ENCODE results near the gene SHROOM4.
A peak's percentile ranks its signal among the peaks of the same experiment; 100 is the strongest.

SHROOM4 gene

DNA sequence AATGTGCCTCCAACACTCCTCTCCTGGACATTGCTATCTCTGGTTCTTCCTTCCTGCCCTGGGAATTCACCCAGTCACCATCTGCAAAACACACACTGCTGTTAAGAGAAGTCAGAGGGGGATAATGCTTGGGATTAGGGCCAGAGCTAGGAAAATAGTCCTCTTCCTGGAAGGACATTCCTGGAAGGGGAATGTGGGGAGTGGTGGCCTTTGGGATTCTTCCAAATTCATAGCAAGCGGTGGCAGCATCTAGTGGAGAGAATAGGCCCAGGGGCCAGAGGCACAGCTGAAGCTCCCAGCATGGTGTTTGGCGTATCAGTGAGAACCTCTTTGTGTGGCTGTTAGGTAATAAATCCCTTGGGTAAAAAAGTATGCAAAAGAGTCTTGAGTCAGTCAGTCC is 34.3 kb downstream of the SHROOM4 start:
- DNase-seq: no peak

DNA sequence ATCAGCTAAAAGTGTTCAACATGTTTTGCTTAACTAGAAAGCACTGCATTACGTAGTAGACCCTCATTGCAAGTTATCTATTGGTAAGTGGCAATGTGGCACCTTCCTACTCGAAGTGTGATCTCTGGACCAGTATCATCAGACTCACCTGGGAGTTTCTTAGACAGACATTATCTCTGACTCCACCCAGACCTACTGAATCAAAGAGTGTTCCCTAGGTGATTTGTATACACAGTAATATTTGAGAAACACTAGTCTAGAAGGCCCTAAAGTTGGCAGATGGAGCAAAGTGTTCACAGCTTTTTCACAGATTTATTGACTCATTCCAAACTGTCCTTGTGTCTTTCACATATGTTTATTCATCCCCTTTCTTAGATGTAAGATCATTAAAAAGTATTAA is 35.7 kb downstream of the SHROOM4 start:
- no peak for DNase-seq

DNA sequence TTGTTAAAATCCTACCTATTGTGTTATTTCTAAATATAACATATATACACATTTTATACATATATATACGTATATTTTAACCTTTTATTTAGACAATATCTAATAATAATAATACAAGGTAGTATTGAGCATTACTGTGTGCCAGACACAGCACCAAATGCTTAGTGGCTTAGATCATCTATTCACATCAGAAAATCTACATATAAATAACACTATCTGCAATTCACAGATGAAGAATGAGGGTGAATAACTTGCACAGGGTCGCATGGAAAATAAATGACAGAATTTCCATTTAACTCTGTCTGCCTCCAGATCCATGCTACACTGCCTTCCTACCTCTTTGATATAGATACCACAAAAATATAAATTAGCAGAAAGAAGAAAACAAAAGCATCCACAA is 37.7 kb downstream of the SHROOM4 start:
- DNase-seq: no peak

DNA sequence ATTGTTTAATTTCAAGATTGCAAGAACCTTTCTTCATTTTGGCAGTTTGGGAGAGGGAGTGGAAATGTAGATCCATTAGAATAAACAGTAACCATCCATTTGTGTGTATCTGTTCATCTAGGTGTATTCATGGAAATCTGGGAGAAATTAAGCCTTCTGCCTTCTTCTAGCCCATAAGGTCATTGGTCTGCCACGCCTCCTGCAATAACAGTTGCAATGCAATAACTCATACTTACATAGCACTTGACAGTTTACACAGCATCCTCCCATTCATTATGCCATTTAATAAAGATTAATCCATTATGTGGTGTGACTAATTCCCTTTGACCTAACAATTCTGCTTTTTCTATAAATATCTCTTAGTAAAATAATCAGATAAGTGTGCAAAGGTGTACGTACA is 42.6 kb downstream of the SHROOM4 start:
- DNase-seq: no peak

DNA sequence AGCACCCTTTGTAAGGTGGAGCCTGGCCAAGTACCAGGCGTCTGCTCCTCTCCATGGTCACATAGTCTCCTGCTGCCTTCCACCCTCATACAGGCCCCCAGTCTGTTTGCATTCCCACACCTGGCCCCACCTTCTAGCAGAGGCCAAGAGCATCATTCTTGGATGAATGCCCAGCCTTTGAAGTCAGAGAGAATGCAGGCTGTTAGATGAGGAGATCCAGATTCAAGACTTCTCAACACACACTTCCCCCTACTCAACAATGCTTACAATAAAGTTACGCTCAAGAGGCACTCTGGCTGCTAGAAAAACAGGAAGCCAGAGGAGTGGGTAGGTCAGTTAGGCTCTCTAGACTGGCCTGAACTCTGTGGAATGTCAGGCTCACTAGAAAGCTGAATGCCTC is 43.3 kb downstream of the SHROOM4 start:
- DNase-seq: no peak

DNA sequence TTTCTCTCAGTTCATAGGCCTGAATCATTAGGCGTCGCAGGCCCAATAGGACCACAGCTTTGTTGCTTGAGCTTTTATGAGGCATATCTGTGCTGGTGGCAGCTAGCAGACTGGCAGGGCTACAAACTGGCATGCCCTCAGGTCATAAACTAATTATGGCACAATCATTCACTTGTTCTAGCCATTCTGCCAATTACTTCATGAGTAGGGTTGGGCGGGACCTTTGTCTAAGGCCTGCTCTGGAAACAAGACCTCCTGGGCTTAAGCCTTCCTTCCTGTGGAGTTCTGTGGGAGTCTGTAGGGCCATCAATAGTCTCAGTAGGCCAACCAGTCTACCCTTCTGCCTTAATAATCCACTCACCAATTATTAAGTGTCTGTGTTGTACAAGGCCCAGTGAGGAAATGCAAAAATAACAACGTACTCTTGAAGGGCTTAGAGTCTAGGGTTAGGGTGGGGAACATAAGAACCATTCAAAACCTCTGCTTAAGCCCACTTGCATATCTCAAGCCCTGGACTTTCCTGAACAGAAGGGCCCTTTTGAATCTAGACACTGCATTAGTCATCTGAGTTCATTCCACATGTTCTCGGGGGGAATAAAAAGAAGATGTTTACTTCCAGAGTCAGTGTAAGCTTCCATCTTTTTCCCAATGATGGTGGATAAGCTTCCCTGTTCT is 44.5 kb downstream of the SHROOM4 start:
- DNase-seq: no peak

DNA sequence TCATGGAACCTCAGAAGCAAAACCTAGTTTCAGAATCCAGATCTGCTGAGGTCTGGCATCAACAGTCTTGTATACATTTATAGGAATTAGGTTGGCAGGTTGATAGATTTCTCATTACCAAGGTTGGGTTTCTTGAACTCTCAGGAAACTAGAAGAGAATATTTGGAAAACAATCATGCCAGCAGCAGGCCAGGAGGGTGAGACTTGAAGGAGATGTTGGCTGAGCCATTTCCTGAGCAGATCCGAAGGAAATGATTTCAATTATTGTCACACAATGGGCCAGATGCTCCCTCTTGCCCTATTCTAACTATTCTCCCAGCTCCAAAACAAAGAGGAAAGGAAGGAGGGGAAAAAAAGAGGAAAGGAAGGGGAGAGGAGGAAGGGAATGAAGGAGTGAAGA is 45.2 kb downstream of the SHROOM4 start:
- DNase-seq: no peak

DNA sequence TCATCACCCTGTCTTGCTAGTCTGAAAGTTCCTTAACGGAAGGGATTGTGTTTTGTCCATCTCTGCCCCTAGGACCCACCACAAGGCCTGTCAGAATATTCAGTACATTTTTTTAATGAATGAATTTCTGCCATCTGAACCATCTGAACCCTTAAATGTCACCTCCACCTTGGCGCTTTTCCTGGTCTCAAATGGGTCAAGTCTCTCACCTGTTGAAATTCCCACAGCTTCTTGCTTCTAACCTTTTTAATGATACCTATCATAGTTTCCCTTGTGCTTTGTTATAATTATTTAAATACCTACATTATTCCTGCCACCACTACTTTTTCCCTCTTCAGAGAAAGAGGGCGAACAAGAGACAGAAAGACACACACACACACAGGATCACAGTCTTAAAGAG is 48.0 kb downstream of the SHROOM4 start:
- no peak for DNase-seq

DNA sequence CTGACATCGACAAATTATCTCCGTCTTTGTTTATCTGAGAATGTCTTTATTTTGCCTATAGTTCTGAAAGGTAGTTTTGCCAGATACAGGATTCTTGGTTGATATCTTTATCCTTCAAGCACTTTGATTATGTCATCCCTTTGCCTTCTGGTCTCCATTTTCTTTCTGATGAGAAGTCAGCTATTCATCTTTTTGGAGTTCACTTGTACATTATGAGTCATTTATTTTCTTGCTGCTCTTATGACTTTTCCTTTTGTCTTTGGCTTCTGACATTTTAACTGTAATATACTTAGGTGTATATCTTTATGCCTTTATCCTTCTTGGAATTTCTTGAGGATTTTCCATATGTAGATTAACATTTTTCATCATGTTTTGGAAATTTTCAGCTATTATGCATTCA is 51.4 kb downstream of the SHROOM4 start:
- no peak for DNase-seq

DNA sequence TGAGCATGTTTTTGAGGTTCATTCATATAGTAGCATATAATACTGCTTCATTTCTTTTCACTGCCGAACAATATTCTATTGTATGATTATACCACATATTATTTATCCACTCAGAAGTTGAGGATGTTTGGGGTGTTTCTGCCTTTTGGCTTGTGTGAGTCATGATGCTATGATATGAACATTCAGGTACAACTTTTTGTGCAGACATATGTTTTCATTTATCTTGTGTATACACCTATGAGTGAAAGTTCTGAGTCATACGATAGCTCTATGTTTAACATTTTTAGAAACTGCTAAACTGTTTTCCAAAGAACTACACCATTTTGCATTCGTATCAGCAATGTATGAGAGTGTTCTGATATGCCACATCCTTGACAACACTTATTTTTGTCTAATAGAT is 57.7 kb downstream of the SHROOM4 start:
- no peak for DNase-seq

DNA sequence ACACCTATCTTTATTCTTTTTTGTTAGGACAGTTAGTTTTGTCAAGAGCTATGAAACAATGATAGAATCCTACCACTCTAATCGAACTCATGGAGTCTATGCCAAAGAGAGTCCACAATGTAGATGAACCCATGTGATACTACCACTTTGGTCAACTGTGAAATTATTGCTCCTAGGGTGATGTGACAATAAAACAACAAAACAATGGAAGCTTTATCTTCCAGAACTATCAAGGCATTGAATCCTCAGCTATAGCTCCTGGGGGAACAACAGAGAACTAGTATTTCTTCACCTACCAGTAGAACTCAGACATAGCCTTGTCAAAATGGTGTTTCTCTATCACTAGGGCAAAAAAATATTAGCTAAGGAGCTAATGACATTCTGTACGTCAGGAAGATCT is 62.9 kb downstream of the SHROOM4 start:
- no peak for DNase-seq

DNA sequence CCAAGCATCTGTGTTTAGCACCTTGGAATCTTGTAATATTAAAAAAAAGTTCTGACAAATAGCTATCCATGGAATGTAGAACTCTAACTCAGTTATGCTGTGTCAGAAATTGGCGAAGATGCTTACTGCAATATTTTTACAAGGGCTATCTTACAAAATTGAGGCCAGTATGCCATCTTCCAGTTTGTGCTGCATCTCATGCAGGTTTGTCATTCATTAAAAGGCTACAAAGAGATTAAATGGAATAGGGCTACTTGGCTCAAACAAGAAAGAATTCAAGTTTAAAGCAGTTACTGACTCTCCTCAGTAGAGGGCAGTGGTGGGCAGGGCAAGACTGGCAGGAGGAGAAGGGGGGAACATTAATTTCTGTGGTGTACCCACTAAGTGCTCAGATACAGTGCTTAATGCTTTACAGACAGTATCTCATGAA is 66.5 kb downstream of the SHROOM4 start:
- peak; percentile 53 for DNase-seq

DNA sequence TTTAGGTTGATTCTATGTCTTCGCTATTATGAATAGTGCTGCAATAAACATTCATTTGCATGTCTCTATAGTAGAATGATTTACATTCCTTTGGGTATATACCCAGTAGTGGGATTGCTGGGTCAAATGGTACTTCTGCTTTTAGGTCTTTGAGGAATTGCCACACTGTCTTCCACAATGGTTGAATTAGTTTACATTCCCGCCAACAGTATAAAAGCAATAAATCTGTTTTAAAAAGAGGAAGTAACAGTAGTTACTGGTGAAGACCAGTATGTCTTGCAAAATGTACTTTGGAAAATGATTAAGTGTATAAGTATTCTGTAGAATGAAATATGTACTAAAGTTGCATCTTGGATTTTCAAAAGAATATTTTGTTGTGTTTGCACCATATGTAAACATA is 77.3 kb downstream of the SHROOM4 start:
- DNase-seq: peak; percentile 57

DNA sequence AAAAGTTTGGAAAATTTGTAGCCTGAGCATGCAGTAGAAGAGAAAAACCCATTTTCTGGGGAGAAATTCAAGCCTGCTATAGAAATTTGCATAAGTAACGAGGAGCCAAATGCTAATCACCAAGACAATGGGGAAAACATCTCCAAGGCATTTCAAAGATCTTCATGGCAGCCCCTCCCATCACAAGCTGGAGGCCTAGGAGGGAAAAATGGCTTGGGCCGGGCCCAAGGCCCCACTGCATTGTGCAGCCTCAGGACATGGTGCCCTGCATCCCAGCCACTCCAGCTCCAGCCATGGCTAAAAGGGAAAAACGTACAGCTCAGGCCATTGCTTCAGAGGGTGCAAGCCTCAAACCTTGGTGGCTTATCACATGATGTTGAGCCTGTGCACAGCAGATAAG is 87.7 kb downstream of the SHROOM4 start:
- DNase-seq: no peak

DNA sequence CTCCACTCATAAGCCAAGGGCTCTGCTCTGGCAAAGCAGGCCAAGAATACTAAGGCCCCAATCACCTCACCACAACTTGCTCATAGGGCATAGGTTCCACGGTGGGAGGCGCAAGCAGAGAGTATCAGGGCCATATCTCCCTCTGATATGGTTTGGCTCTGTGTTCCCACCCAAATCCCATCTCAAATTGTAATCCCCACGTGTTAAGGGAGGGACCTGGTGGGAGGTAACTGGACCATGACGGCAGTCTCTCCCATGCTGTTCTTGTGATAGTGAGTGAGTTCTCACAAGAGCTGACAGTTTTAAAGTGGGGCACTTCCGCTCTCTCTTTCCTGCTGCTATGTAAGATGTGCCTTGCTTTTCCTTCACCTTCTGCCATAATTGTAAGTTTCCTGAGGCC is 88.7 kb downstream of the SHROOM4 start:
- no peak for DNase-seq

DNA sequence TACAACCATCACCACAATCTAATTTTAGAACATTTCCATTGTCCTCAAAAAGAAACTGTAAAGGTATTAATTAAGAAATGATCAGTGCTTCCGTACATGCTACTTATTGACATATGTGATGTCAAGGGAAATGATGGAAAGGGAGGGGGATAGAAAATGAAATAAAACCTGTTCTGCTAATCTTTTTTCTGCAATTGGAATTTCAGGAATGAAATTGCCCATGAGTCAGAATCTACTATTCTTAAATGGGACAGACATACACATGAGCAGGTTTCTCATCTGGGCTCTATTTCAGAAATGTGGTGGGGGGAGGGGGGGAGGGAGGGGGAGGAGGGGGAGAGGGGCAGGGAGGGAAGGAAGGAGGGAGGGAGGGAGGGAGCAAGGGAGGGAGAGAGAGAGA is 91.0 kb downstream of the SHROOM4 start:
- DNase-seq: no peak

DNA sequence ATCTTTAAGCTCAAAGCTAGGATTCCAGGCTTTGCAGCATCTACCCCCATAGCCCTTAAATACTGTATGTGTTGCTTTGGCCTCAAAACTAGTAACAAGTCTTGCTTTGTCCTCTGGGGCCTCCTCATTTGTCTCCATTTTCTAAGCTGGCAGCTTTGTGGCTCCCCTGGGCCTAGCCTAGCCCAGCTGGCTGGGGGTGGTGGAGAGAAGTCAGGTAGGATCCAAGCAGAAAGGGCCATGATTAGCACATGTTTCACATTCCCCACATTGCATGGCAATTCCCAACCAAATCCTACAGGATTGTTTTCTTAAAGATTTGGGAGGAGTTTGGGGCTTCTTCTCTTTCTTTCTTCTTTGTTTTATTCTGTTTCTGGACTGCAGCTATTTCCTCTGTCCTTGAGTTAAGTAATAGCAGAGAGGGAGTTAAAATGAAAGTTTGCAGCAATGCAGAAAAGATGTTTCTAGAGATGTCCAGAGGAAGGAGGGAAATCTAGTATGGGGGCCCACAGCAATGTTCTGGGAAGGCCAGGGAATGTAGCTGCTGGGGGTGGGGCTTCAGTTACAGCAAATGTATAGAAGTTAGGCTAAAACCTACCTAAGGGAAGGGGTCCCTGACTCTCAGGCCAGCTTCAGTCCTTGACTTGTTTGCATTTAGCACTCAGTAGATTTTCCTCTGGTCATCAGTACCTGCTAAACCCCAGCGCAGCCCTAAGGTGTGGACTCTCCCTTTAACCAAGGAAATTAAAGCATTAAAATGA is 92.1 kb downstream of the SHROOM4 start:
- no peak for DNase-seq

DNA sequence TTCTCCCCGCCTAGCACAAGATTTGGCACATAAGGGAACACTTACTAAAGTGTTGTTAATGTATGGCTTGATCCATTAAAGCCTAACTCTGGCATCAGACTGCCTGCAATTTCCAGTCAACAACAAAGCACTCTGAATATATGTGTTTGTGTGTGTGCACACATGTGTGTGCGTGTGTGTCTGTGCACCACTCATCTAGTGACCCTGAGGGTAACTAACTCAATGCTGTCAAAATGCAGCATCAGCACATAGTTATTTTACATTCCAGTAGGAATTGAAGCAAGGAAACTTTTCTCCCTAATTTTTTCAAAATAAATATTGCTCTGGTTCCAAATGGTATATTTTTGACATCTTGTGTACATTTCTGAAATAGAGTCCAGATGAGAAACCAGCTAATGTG is 94.4 kb downstream of the SHROOM4 start:
- DNase-seq: no peak

DNA sequence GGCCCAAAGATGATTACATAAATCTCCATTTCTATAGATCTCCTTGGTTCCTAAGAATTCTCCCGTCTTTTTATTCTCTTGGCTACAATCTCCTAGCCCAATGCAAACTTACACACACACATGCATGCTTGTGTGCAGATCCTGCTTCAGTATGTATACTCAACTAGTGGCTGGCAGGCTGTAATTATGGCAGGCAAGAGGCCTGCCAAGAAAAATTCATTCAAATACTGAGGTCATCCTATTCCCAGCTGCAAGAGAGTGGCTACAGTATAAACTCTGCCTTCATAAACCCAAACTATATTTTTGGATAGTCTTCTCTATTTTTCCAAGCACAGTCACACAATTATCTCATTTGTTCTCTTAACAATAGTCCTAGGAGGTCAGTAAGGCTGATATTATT is 95.2 kb downstream of the SHROOM4 start:
- no peak for DNase-seq

DNA sequence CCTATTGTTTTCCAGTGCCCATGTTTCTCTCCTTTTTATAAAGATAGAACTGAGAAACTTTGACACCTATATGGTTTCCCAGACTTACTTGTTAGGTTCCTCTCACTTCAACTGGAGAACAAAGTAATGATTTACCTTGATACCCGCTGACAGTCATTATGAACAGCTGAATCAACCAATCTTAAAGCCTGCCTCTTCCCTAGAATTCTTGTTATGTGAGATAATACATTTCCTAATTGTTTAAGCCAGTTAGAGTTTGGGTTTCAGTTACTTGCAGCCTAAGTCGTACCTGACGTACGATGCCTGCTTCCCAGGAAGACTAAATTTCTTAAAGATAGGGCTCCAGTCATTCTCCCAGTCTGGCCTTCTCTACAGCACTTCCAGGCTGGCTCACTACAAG is 97.3 kb downstream of the SHROOM4 start:
- no peak for DNase-seq

DNA sequence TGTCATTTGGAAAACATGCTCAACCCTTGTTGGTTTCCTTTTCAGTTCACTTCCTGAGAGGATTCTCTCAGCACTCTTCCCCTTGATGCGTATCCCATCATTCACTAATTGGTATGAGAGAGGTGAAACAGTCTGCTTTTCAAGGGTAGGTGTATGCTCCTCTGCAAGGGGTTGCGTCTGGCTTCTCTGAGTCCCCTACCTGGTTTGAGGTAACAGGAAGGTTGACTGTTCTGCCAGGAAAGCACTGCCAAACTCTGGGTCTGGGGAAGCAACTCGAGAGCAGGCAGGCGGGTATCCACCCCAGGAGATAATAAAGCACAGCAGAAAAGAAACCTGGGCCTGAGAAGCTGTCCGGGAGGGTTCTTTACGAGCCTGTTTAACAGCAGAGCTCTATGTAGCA is 101.2 kb downstream of the SHROOM4 start:
- no peak for DNase-seq

DNA sequence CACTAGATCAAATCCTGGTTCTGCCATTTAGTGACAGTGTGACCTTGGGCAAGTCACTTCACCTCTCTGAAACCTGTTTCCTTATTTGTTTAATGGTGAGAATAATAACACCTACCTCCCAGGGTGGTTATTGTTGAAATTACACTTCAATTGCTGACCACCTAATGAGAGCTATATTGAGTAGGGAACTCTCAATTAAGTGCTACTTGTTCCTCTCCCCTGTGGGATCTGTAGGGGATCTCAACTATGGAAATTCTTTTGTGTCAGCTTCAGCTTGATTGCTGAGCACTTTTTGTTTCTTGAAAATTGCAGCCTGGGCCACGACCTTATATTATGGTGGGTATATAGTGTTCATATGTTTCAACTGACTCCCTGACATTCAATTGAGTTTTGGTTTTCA is 102.1 kb downstream of the SHROOM4 start:
- no peak for DNase-seq

DNA sequence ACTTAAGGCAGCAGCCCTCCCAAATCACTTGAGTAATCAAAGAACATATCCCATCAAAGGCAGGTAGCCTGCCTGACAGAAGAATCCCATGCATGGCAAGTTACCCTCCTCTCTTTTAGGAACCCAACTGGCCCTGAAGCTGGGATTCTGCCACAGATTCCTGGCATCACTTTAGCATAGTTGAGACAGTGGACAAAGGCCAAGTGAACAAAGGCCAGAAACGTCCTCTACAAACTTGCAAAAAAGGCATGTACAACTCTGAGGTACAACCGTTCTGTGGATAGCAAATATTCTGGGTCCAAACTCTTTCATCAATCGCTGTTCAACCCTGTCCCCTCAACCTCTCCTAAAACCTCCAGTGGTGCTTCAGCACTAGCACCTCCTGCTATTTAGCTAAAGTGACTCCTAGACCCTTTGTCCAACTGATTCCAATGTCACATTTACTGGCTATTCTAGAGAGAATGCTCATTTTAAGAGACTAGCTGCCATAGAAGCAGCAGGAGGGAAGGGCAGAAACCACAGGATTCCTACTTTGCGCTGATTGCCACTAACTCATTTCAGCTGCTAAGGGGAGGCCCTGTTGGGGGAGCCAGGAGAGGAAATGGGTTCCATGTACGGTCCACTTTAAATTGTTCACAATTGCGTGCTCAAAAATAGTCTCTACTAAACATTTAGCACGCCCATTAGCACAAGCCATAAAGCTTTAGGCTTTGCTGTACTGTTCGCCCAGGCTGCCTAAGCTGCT is 105.9 kb downstream of the SHROOM4 start:
- DNase-seq: no peak

DNA sequence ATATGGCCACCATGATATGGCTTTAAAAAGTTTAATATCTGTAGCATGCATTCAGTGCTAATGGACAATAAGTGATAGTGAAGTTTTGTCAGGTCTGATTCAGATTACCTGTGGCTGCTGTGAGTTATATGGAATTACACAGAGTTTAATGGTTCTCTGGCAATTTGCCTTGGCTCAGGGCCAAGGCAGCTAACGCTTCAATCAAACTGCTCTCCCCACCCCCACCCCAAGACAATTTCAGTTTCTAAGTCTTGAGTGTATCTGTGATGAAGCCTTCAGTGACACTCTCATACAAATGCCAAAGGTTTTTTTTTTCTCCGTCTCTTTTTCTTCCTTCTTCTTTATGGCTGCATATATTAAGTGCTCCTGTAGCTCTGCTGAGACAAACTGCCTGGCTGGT is 106.6 kb downstream of the SHROOM4 start:
- DNase-seq: no peak

Data from hematopoietic multipotent progenitor cell treated with erythropoietin and hydrocortisone succinate and interleukin-3 and kit ligand, for 4 days (in vitro differentiated cells).